IMR-90 (cell line): ENCODE results near the gene FLVCR2. TPM values are rescaled to one million over a fixed set of nuclear protein-coding genes. Genes with fewer than 3 reads are reported as not detected.

ENCODE experiments used
- ATAC-seq: fragments of 200-7000 bp; cut with Tn5 transposase; 2 replicates; pipeline ENCODE4 v1.9.1; 2020; ENCODE audit warnings: low read depth, mild to moderate bottlenecking, moderate library complexity
- BruUV-seq: library from RNA; stranded (reverse); fragments of 400-500 nt; replicated peaks from 2 replicates; lab custom pipeline; 2021; lab: Mats Ljungman, UMichigan
- CTCF ChIA-PET: fragments of 300-600 bp; formaldehyde crosslinking; extraction: SDS; loops from one replicate; lab custom pipeline; 2021; ENCODE audit warnings: antibody characterized with exemption; lab: Yijun Ruan, JAX
- POLR2A ChIA-PET: fragments of 300-600 bp; sonication (Branson Sonifier 250); formaldehyde crosslinking; loops from one replicate; lab custom pipeline; 2022; ENCODE audit warnings: antibody characterized with exemption; ENCODE audit not compliant: unreplicated experiment; lab: Charles Lee
- DNase-seq: peaks from one replicate; pipeline ENCODE4 v3.0.0; 2013
- H2AFZ ChIP-seq: replicated peaks from 2 replicates; pipeline ENCODE3; 2013; ENCODE audit warnings: low read length, mild to moderate bottlenecking; ENCODE audit not compliant: poor library complexity
- H2AK5ac ChIP-seq: 2 replicates; pipeline ENCODE4 v1.6.1; 2013; ENCODE audit warnings: low read depth, low read length, inconsistent platforms
- H2AK9ac ChIP-seq: replicated peaks from 2 replicates; pipeline ENCODE3; 2013; ENCODE audit warnings: mild to moderate bottlenecking, low read depth, low read length, moderate library complexity; ENCODE audit not compliant: poor library complexity
- H2BK120ac ChIP-seq: 2 replicates; pipeline ENCODE4 v1.6.1; 2013; ENCODE audit warnings: low read depth, low read length, inconsistent platforms
- H2BK15ac ChIP-seq: 3 replicates; pipeline ENCODE4 v1.6.1; 2013; ENCODE audit warnings: low read depth, low read length, inconsistent platforms
- H2BK20ac ChIP-seq: 2 replicates; pipeline ENCODE4 v1.6.1; 2013; ENCODE audit warnings: low read depth, mild to moderate bottlenecking, inconsistent platforms, low read length, moderate library complexity
- H2BK5ac ChIP-seq: 2 replicates; pipeline ENCODE4 v1.6.1; 2013; ENCODE audit warnings: mild to moderate bottlenecking, low read depth, low read length, inconsistent platforms; ENCODE audit not compliant: poor library complexity, severe bottlenecking
- H3K14ac ChIP-seq: replicated peaks from 2 replicates; pipeline ENCODE4 v1.6.1; 2013; ENCODE audit warnings: low read depth, low read length, inconsistent platforms
- H3K18ac ChIP-seq: 2 replicates; pipeline ENCODE4 v1.6.1; 2013; ENCODE audit warnings: low read depth, low read length, control low read depth
- H3K23ac ChIP-seq: 2 replicates; pipeline ENCODE4 v1.6.1; 2013; ENCODE audit warnings: low read depth, low read length, inconsistent platforms
- H3K27ac ChIP-seq: 2 replicates; pipeline ENCODE4 v1.5.1; 2013; ENCODE audit warnings: mild to moderate bottlenecking, control low read depth, low read length; ENCODE audit not compliant: insufficient read depth
- H3K27me3 ChIP-seq: 2 replicates; pipeline ENCODE4 v1.6.1; 2013; ENCODE audit warnings: low read length; ENCODE audit not compliant: control insufficient read depth, insufficient read depth
- H3K36me3 ChIP-seq: 2 replicates; pipeline ENCODE4 v1.6.1; 2013; ENCODE audit warnings: low read length, mixed read lengths; ENCODE audit not compliant: control insufficient read depth, insufficient read depth
- H3K4ac ChIP-seq: 2 replicates; pipeline ENCODE4 v1.6.1; 2013; ENCODE audit warnings: low read depth, low read length, inconsistent platforms
- H3K4me1 ChIP-seq: 2 replicates; pipeline ENCODE4 v1.6.1; 2013; ENCODE audit warnings: low read length, mixed read lengths; ENCODE audit not compliant: control insufficient read depth, insufficient read depth
- H3K4me2 ChIP-seq: 2 replicates; pipeline ENCODE4 v1.6.1; 2013; ENCODE audit warnings: low read depth, mild to moderate bottlenecking, control low read depth, low read length, moderate library complexity
- H3K4me3 ChIP-seq: 2 replicates; pipeline ENCODE4 v1.5.1; 2013; ENCODE audit warnings: low read depth, mild to moderate bottlenecking, control low read depth, low read length, moderate library complexity; ENCODE audit not compliant: insufficient read depth
- H3K56ac ChIP-seq: 2 replicates; pipeline ENCODE4 v1.6.1; 2013; ENCODE audit warnings: low read length, inconsistent platforms; ENCODE audit not compliant: insufficient read depth; ENCODE audit errors: extremely low read depth
- H3K79me1 ChIP-seq, 2 experiments: 2 replicates each; pipeline ENCODE4 v1.6.1; 2013; ENCODE audit warnings: low read length in 2 of 2, inconsistent platforms in 1 of 2, low read depth in 1 of 2
- H3K9ac ChIP-seq: 2 replicates; pipeline ENCODE4 v1.6.1; 2013; ENCODE audit warnings: low read depth, low read length, control low read depth
- H3K9me1 ChIP-seq: 2 replicates; pipeline ENCODE4 v1.6.1; 2013; ENCODE audit warnings: low read length, inconsistent platforms; ENCODE audit not compliant: insufficient read depth
- H3K9me3 ChIP-seq: 2 replicates; pipeline ENCODE4 v1.6.1; 2013; ENCODE audit warnings: low read length; ENCODE audit not compliant: control insufficient read depth, insufficient read depth
- H4K20me1 ChIP-seq: 2 replicates; pipeline ENCODE4 v1.6.1; 2013; ENCODE audit warnings: low read length, inconsistent platforms; ENCODE audit not compliant: insufficient read depth
- H4K5ac ChIP-seq: 2 replicates; pipeline ENCODE4 v1.6.1; 2013; ENCODE audit warnings: mild to moderate bottlenecking, low read depth, low read length, control low read depth
- H4K8ac ChIP-seq, 2 experiments: 2 replicates each; pipeline ENCODE4 v1.6.1; 2013; ENCODE audit warnings: low read depth in 2 of 2, low read length in 2 of 2, control low read depth in 1 of 2, inconsistent platforms in 1 of 2
- H4K91ac ChIP-seq: 2 replicates; pipeline ENCODE4 v1.6.1; 2013; ENCODE audit warnings: low read depth, low read length, inconsistent platforms; ENCODE audit not compliant: insufficient read depth
- CEBPB ChIP-seq: IDR thresholded peaks from 2 replicates; pipeline ENCODE4 v1.6.1; 2012; ENCODE audit warnings: low read depth, low read length, improper control_type of control experiment
- CHD1 ChIP-seq: IDR thresholded peaks from 2 replicates; pipeline ENCODE4 v1.6.1; 2012; ENCODE audit warnings: low read depth, low read length, improper control_type of control experiment
- ELK1 ChIP-seq: fragments of 150-350 bp; IDR thresholded peaks from 2 replicates; pipeline ENCODE4 v1.6.1; 2016; ENCODE audit warnings: low read depth, mild to moderate bottlenecking, low read length, moderate library complexity, borderline replicate concordance
- MAFK ChIP-seq: IDR thresholded peaks from 2 replicates; pipeline ENCODE4 v1.6.1; 2012; ENCODE audit warnings: low read depth, low read length, improper control_type of control experiment
- NFE2L2 ChIP-seq: fragments of 150-350 bp; IDR thresholded peaks from 2 replicates; pipeline ENCODE4 v1.6.1; 2016; ENCODE audit warnings: low read depth, mild to moderate bottlenecking, low read length
- POLR2A ChIP-seq: IDR thresholded peaks from 2 replicates; pipeline ENCODE4 v1.6.1; 2012; ENCODE audit warnings: mild to moderate bottlenecking, low read depth, low read length
- RAD21 ChIP-seq: IDR thresholded peaks from 2 replicates; pipeline ENCODE4 v1.6.1; 2012; ENCODE audit warnings: low read length, improper control_type of control experiment
- RCOR1 ChIP-seq: IDR thresholded peaks from 2 replicates; pipeline ENCODE4 v1.6.1; 2012; ENCODE audit warnings: mild to moderate bottlenecking, low read length, improper control_type of control experiment; ENCODE audit not compliant: insufficient replicate concordance
- RFX5 ChIP-seq: IDR thresholded peaks from 2 replicates; pipeline ENCODE4 v1.8.0; 2012; ENCODE audit warnings: low read depth, mild to moderate bottlenecking, low read length, moderate library complexity
- SMC3 ChIP-seq: fragments of 150-350 bp; IDR thresholded peaks from 2 replicates; pipeline ENCODE4 v1.6.1; 2016; ENCODE audit warnings: low read depth, mild to moderate bottlenecking, antibody characterized with exemption, low read length, moderate library complexity
- USF2 ChIP-seq: fragments of 150-350 bp; IDR thresholded peaks from 2 replicates; pipeline ENCODE4 v1.6.1; 2017; ENCODE audit warnings: mild to moderate bottlenecking, antibody characterized with exemption, low read length, low read depth
- WGBS, 2 experiments: methylation state at CpG; one replicate each; pipeline versions ENCODE4 v1.1.5 to v1.1.7; 2013; ENCODE audit warnings: missing lambda C conversion rate in 2 of 2; ENCODE audit not compliant: insufficient read length in 1 of 2; ENCODE audit errors: extremely low coverage in 2 of 2; 5-methylcytosine and 5-hydroxymethylcytosine counted together
- dilution Hi-C: fragments of 300-500 bp; cut with HindIII; formaldehyde crosslinking; loops from one replicate; pipeline ENCODE4 v1.14.3; 2018; ENCODE audit warnings: low sequenced_read_pairs; ENCODE audit not compliant: unreplicated experiment
- in situ Hi-C: fragments of 300-500 bp; cut with MboI; formaldehyde crosslinking; loops from 3 replicates; pipeline ENCODE4 v1.14.3; 2019; ENCODE audit warnings: low sequenced_read_pairs, inconsistent platforms, mixed read lengths
- intact Hi-C: fragments of 100-400 bp; cut with micrococcal nuclease; formaldehyde crosslinking; loops from 2 replicates; pipeline ENCODE4 v1.10.0; 2022
- polyA plus RNA-seq, 3 experiments: library from polyadenylated mRNA; depleted of rRNA; stranded (reverse); fragments of >200 nt; gene quantifications; 2 replicates each; pipeline ENCODE4 v1.2.3, GENCODE V29; 2012; ENCODE audit warnings: low replicate concordance in 1 of 3
- total RNA-seq: library from RNA; depleted of rRNA; stranded (reverse); fragments of >200 nt; gene quantifications from 2 replicates; pipeline ENCODE4 v1.2.3, GENCODE V29; 2012

Gene FLVCR2
- total and polyA plus RNA-seq, 2 of the 4 experiments (the other 2 are of a cell fraction): 0.94 to 1.4 TPM

- no peak overlapping the region for H2BK15ac ChIP-seq
- in situ Hi-C loops (no loop called here), dilution Hi-C loops (no loop called here), intact Hi-C loops (no loop called here)
- POLR2A ChIA-PET: no interaction called here
- 87% methylated on average over 3 of the region's 17 CpGs; no CpG with 5 or more reads in 1 of the 2 experiments for WGBS, 2 experiments
- no peak overlapping the region for H2AFZ ChIP-seq
- no peak overlapping the region for H2BK20ac ChIP-seq
- no peak overlapping the region for H3K23ac ChIP-seq
- no peaks in the 10 kb centered on the region for H3K9me3 ChIP-seq
- H3K9ac ChIP-seq: no peak overlapping the region
- no peak overlapping the region for H3K4me2 ChIP-seq
- no peak overlapping the region for H4K8ac ChIP-seq
- no peak for TF ChIP-seq USF2
- TF ChIP-seq SMC3: no peak
- TF ChIP-seq RCOR1: no peak
- TF ChIP-seq POLR2A: no peak
- no peak for TF ChIP-seq MAFK
- no peak for TF ChIP-seq RAD21
- no peak for TF ChIP-seq CHD1
- TF ChIP-seq NFE2L2: no peak
- TF ChIP-seq CEBPB: no peak
- no peak for TF ChIP-seq ELK1
- TF ChIP-seq RFX5: no peak
- no peak overlapping the region for H4K5ac ChIP-seq
- no peak overlapping the region for H2AK5ac ChIP-seq
- no TSS peak for BruUV-seq
- H3K4me3 ChIP-seq: no peak overlapping the region
- no peak overlapping the region for H3K14ac ChIP-seq
- H4K20me1 ChIP-seq: no peaks in the 10 kb centered on the region
- H2AK9ac ChIP-seq: no peak overlapping the region
- no peak overlapping the region for H3K18ac ChIP-seq
- peaks cover 9% of the 10 kb centered on the region for H3K27me3 ChIP-seq
- no peak overlapping the region for H2BK5ac ChIP-seq
- DNase-seq: no peak
- no peak overlapping the region for H3K56ac ChIP-seq
- peaks cover 5% of the 10 kb centered on the region for H3K4me1 ChIP-seq
- no peaks in the 10 kb centered on the region for H3K79me1 ChIP-seq
- H3K4ac ChIP-seq: no peak overlapping the region
- H3K27ac ChIP-seq: no peak overlapping the region
- H4K91ac ChIP-seq: no peak overlapping the region
- no peak overlapping the region for H2BK120ac ChIP-seq
- ATAC-seq: no peak
- peaks cover 3% of the 10 kb centered on the region for H3K9me1 ChIP-seq
- CTCF ChIA-PET: interaction anchor here (0.7 kb wide), 1 partner anchor 22 kb away, joined by 3 read pairs; no protein-coding TSS in a partner anchor
- no peaks in the 10 kb centered on the region for H3K36me3 ChIP-seq
Observed at GRCh38 chr14:75539561-75540478, 38.6 kb upstream of the FLVCR2 start.
